Thyroid gland (tissue), 4 donors: ENCODE data around the gene RGL3.

Experiments used
- POLR2A ChIP-seq, 2 donors: fragments of 450-650 bp; IDR thresholded peaks; one replicate each; pipeline ENCODE4 v1.6.1; 2017; ENCODE audit warnings: antibody characterized with exemption in 2 of 2, mild to moderate bottlenecking in 2 of 2, moderate library complexity in 1 of 2
- TF ChIP-seq, protein P1 (sequence below), 6 experiments: fragments of 200-600 bp in 3 of 6; fragments of 450-650 bp in 3 of 6; sonication (generic) in 3 of 6; IDR thresholded peaks; one replicate each; pipeline ENCODE4 v1.5.1; 2016 to 2019; ENCODE audit warnings: antibody characterized with exemption in 6 of 6, mild to moderate bottlenecking in 2 of 6, inconsistent platforms in 1 of 6, moderate library complexity in 1 of 6

- TF ChIP-seq, protein P1, sequence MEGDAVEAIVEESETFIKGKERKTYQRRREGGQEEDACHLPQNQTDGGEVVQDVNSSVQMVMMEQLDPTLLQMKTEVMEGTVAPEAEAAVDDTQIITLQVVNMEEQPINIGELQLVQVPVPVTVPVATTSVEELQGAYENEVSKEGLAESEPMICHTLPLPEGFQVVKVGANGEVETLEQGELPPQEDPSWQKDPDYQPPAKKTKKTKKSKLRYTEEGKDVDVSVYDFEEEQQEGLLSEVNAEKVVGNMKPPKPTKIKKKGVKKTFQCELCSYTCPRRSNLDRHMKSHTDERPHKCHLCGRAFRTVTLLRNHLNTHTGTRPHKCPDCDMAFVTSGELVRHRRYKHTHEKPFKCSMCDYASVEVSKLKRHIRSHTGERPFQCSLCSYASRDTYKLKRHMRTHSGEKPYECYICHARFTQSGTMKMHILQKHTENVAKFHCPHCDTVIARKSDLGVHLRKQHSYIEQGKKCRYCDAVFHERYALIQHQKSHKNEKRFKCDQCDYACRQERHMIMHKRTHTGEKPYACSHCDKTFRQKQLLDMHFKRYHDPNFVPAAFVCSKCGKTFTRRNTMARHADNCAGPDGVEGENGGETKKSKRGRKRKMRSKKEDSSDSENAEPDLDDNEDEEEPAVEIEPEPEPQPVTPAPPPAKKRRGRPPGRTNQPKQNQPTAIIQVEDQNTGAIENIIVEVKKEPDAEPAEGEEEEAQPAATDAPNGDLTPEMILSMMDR (IDR thresholded peaks at IDR 0.05) = no peak
- TF ChIP-seq POLR2A (IDR thresholded peaks at IDR 0.05) = no peak
Measured at GRCh38 chr19:11465600-11465999, 46.5 kb upstream of the RGL3 start.
